Lower leg skin (tissue), 3 donors: ENCODE measurements around the gene FANCI.

Experiments
- POLR2A ChIP-seq, 2 donors: fragments of 450-650 bp; IDR thresholded peaks; one replicate each; pipeline ENCODE4 v1.6.1; 2016 to 2017; ENCODE audit warnings: antibody characterized with exemption in 2 of 2, mild to moderate bottlenecking in 1 of 2, moderate library complexity in 1 of 2
- TF ChIP-seq, protein P1 (sequence below), 3 donors: fragments of 450-650 bp; IDR thresholded peaks; one replicate each; pipeline ENCODE4 v1.5.1; 2016; ENCODE audit warnings: antibody characterized with exemption in 3 of 3, mild to moderate bottlenecking in 3 of 3, moderate library complexity in 2 of 3

DNA sequence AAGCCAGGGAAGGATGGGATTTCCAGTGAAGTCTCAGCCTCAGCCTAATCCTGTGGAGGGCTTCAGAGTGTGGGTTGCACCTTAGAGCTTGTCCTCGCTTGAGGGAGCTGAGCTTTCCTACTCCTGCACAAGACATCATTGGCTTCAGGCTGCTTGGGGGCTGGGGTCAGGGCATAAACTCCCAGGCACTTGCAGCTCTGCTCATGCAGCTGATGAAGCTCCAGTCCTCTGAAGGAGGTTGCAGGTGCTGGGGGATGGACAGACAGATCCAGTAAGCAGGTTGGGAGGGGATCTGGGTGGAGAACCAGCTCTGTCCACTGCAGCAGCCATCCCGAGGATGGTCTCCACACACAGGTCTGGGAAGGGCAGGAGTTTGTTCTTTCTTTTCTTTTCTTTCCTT, 110.2 kb downstream of the FANCI start:
- TF ChIP-seq POLR2A (IDR thresholded peaks at IDR 0.05): no peak
- TF ChIP-seq, protein P1, sequence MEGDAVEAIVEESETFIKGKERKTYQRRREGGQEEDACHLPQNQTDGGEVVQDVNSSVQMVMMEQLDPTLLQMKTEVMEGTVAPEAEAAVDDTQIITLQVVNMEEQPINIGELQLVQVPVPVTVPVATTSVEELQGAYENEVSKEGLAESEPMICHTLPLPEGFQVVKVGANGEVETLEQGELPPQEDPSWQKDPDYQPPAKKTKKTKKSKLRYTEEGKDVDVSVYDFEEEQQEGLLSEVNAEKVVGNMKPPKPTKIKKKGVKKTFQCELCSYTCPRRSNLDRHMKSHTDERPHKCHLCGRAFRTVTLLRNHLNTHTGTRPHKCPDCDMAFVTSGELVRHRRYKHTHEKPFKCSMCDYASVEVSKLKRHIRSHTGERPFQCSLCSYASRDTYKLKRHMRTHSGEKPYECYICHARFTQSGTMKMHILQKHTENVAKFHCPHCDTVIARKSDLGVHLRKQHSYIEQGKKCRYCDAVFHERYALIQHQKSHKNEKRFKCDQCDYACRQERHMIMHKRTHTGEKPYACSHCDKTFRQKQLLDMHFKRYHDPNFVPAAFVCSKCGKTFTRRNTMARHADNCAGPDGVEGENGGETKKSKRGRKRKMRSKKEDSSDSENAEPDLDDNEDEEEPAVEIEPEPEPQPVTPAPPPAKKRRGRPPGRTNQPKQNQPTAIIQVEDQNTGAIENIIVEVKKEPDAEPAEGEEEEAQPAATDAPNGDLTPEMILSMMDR (IDR thresholded peaks at IDR 0.05): no peak
